Activated CD4-positive, alpha-beta T cell treated with anti-CD3 and anti-CD28 coated beads, Interleukin-2, amount 10 ng/mL, durations not matched to agents 24 days and 14 days (primary cell): ENCODE measurements around the gene EID3. TPM values are rescaled to one million over a fixed set of nuclear protein-coding genes. Genes with fewer than 3 reads are reported as not detected.
"Not testable (repeated sequence)": the region's sequence is repeated elsewhere in the genome, so short reads cannot be mapped to it uniquely, and the experiment has no call there.

Experiments used
- DNase-seq: peaks from one replicate; pipeline ENCODE4 v3.0.0; 2022
- H3K27ac Mint-ChIP-seq: one replicate; pipeline ENCODE4 v1.8.0; 2022; ENCODE audit warnings: mild to moderate bottlenecking, mixed read lengths
- H3K27me3 Mint-ChIP-seq: one replicate; pipeline ENCODE4 v1.8.0; 2022; ENCODE audit warnings: mixed read lengths
- H3K36me3 Mint-ChIP-seq: one replicate; pipeline ENCODE4 v1.8.0; 2022; ENCODE audit warnings: low read depth, mild to moderate bottlenecking, mixed read lengths
- H3K4me1 Mint-ChIP-seq: one replicate; pipeline ENCODE4 v1.8.0; 2021; ENCODE audit warnings: mixed read lengths
- H3K4me3 Mint-ChIP-seq: one replicate; pipeline ENCODE4 v1.8.0; 2022; ENCODE audit warnings: mild to moderate bottlenecking, moderate library complexity, mixed read lengths
- H3K9me3 Mint-ChIP-seq: one replicate; pipeline ENCODE4 v1.8.0; 2021; ENCODE audit warnings: mixed read lengths
- intact Hi-C: fragments of 100-400 bp; cut with micrococcal nuclease; formaldehyde crosslinking; loops from one replicate; pipeline ENCODE4 v1.15.1; 2023
- total RNA-seq: library from RNA; stranded (reverse); gene quantifications from 2 replicates; pipeline ENCODE4 v1.2.3, GENCODE V29; 2022

Gene EID3
- total RNA-seq, 1 donor from 2014 or later: 9.0 TPM

DNA sequence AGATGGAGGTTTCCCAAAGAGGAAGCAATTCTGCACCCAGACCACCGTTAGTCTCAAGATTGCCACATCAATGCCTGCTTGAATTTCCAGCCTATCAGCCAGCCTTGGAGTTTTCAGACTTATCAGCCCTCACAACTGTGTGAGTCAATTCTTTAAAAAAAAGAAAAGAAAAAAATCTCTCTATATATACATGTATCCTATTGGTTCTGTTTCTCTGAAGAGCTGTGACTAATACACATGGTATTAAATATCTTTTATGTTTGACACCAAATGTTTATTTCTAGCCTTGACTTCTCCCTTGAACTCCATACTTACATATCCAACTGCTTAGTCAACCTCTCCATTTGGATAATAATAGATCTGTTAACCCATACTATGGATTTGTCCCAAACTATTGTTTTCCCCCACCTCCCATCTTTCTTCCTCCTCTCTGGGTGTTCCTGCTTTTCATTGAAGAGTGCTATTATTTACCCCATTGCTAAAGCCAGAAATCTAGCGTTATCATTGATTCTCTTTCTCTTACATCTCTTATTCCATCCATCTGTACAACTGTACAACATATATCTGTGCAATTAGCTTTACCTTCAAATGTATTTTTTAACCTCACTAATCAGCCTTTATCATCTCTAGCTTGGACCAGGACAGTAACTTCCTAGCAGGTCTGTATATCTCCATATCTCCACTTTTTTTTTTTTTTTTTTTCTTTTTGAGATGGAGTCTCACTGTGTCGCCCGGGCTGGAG, 22.7 kb upstream of the EID3 start:
- no peak for DNase-seq
- H3K36me3 Mint-ChIP-seq: no peaks in the 10 kb centered on the region

GRCh38 chr12:104281636-104282035, 21.9 kb upstream of the EID3 start:
- intact Hi-C loops: no loop called here
- no peaks in the 10 kb centered on the region for H3K36me3 Mint-ChIP-seq
- H3K4me1 Mint-ChIP-seq: peaks cover 18% of the 10 kb centered on the region

More for the DNA sequence above, 22.7 kb upstream of the EID3 start:
- Mint-ChIP-seq H3K4me3 (no peak overlapping the region), H3K27ac (no peak overlapping the region), H3K4me1 (peaks cover 18% of the 10 kb centered on the region), H3K9me3 (no peaks in the 10 kb centered on the region), H3K27me3 (peaks cover 8% of the 10 kb centered on the region)
- intact Hi-C loops: no loop called here

GRCh38 chr12:104282109-104282508, 21.4 kb upstream of the EID3 start:
- no peak for DNase-seq
- Mint-ChIP-seq H3K9me3 (no peaks in the 10 kb centered on the region), H3K4me1 (peaks cover 19% of the 10 kb centered on the region), H3K27ac (no peak overlapping the region), H3K27me3 (peaks cover 8% of the 10 kb centered on the region), H3K36me3 (no peaks in the 10 kb centered on the region), H3K4me3 (no peak overlapping the region)
- intact Hi-C loops: no loop called here

More at GRCh38 chr12:104281636-104282035, 21.9 kb upstream of the EID3 start:
- H3K27ac Mint-ChIP-seq: no peak overlapping the region
- H3K4me3 Mint-ChIP-seq: no peak overlapping the region
- no peak for DNase-seq
- H3K9me3 Mint-ChIP-seq: no peaks in the 10 kb centered on the region
- H3K27me3 Mint-ChIP-seq: peaks cover 8% of the 10 kb centered on the region

- Mint-ChIP-seq H3K4me1 (peaks cover 27% of the 10 kb centered on the region), H3K36me3 (peaks cover 18% of the 10 kb centered on the region), H3K27ac (peak overlapping the region; percentile 98), H3K27me3 (peaks cover 5% of the 10 kb centered on the region), H3K4me3 (peak overlapping the region; percentile 96), H3K9me3 (no peaks in the 10 kb centered on the region)
- DNase-seq: peak; percentile 60
- intact Hi-C loops: loop anchor here (1.0 to 5.0 kb wide), 9 partner anchors 71 to 1045 kb away; partner anchors contain the start of genes C12orf75, CHST11, HCFC2 and NFYB
These were observed 17.6 kb upstream of the EID3 start for GRCh38 chr12:104285740-104286515.

GRCh38 chr12:104286516-104287482, 16.7 kb upstream of the EID3 start:
- H3K27me3 Mint-ChIP-seq: no peaks in the 10 kb centered on the region
- peaks cover 25% of the 10 kb centered on the region for H3K4me1 Mint-ChIP-seq
- peak overlapping the region; percentile 96 for H3K4me3 Mint-ChIP-seq
- intact Hi-C loops: loop anchor here (1.0 to 5.0 kb wide), 11 partner anchors 66 to 1044 kb away; partner anchors contain the start of genes C12orf75, CHST11, HCFC2 and NFYB
- peak; percentile 97 for DNase-seq
- H3K27ac Mint-ChIP-seq: peak overlapping the region; percentile 98
- H3K36me3 Mint-ChIP-seq: peaks cover 20% of the 10 kb centered on the region
- no peaks in the 10 kb centered on the region for H3K9me3 Mint-ChIP-seq

DNA sequence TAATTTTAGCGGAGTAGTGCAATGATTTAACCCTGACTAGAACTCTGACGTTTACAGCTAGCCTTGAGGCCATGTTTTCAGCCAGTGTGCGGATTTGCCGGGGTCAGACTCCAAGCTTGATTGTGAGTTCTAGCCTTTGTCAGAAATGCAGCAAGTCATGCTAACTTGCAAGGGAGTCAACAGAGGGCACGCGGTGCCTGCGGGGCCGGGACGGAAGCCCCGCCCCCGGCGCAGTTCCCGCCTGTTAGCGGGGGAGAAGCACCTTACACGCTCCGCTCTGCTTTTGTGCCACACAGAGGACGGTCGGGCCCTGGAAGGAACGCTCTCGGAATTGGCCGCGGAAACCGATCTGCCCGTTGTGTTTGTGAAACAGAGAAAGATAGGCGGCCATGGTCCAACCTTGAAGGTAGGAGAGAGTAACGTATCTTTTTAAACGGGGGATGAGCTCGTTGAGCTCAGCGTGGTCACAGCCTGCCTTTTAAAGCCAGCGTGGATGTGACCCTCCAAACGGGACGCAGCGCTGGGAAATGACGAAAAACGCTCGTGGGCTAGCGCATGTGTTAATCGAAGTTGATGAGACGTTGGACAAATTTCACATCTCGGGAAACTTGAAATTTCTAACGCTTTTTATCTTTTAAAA, 14.8 kb upstream of the EID3 start:
- H3K36me3 Mint-ChIP-seq: peaks cover 36% of the 10 kb centered on the region
- peaks cover 38% of the 10 kb centered on the region for H3K4me1 Mint-ChIP-seq
- peak; percentile 96 for DNase-seq
- H3K4me3 Mint-ChIP-seq: peak overlapping the region; percentile 96
- no peaks in the 10 kb centered on the region for H3K27me3 Mint-ChIP-seq
- no peaks in the 10 kb centered on the region for H3K9me3 Mint-ChIP-seq
- peak overlapping the region; percentile 98 for H3K27ac Mint-ChIP-seq
- intact Hi-C loops: loop anchor here (1.0 to 5.0 kb wide), 8 partner anchors 15 to 946 kb away; partner anchors contain the start of genes CHST11, EID3, HCFC2 and NT5DC3

GRCh38 chr12:104290320-104290719, 13.2 kb upstream of the EID3 start:
- no peak for DNase-seq
- Mint-ChIP-seq H3K27ac (no peak overlapping the region), H3K4me1 (peaks cover 41% of the 10 kb centered on the region), H3K36me3 (peaks cover 49% of the 10 kb centered on the region), H3K9me3 (no peaks in the 10 kb centered on the region), H3K27me3 (no peaks in the 10 kb centered on the region), H3K4me3 (no peak overlapping the region)
- intact Hi-C loops: no loop called here

GRCh38 chr12:104290855-104291254, 12.7 kb upstream of the EID3 start:
- H3K27me3 Mint-ChIP-seq: no peaks in the 10 kb centered on the region
- intact Hi-C loops: no loop called here
- H3K4me1 Mint-ChIP-seq: peaks cover 42% of the 10 kb centered on the region
- H3K9me3 Mint-ChIP-seq: no peaks in the 10 kb centered on the region
- peaks cover 53% of the 10 kb centered on the region for H3K36me3 Mint-ChIP-seq
- H3K4me3 Mint-ChIP-seq: no peak overlapping the region
- DNase-seq: no peak
- no peak overlapping the region for H3K27ac Mint-ChIP-seq

DNA sequence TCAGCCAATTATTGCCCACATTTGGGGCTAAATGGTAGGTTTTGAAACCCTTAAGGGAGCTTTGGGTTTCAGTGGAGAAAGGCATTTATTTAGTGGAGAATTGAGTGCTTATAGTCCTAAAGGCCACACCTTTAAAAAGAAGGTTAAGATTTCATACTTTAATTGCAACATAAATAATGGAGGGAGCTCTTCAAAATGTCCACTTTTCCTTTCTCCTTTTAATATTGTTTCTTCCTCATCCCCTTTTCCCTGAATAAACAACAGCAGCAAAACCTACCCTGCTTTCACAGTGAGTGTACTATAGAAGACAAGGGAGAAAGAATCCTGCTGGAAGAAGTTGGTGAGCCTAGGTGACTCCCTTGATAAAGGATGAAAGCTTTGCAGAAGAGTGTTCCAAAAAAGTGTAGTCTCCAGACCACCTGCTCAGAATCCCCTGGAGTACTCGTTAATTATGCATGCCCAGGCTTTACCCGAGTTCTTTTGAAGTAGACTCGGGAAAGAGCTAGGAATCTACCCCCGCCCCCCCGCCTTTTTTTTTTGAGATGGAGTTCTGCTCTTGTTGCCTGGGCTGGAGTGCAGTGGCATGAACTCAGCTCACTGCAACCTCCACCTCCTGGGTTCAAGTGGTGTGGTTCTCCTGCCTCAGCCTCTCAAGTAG, 11.5 kb upstream of the EID3 start:
- Mint-ChIP-seq H3K4me3 (no peak overlapping the region), H3K9me3 (no peaks in the 10 kb centered on the region), H3K4me1 (peaks cover 36% of the 10 kb centered on the region), H3K27me3 (no peaks in the 10 kb centered on the region), H3K27ac (no peak overlapping the region), H3K36me3 (peaks cover 57% of the 10 kb centered on the region)
- intact Hi-C loops: no loop called here
- DNase-seq: no peak

- H3K4me1 Mint-ChIP-seq: peaks cover 40% of the 10 kb centered on the region
- peaks cover 57% of the 10 kb centered on the region for H3K36me3 Mint-ChIP-seq
- DNase-seq: no peak
- intact Hi-C loops: no loop called here
- H3K27me3 Mint-ChIP-seq: no peaks in the 10 kb centered on the region
- H3K9me3 Mint-ChIP-seq: no peaks in the 10 kb centered on the region
- peak overlapping the region; percentile 25 for H3K27ac Mint-ChIP-seq
- no peak overlapping the region for H3K4me3 Mint-ChIP-seq
These were observed 10.4 kb upstream of the EID3 start for GRCh38 chr12:104292872-104293794.

DNA sequence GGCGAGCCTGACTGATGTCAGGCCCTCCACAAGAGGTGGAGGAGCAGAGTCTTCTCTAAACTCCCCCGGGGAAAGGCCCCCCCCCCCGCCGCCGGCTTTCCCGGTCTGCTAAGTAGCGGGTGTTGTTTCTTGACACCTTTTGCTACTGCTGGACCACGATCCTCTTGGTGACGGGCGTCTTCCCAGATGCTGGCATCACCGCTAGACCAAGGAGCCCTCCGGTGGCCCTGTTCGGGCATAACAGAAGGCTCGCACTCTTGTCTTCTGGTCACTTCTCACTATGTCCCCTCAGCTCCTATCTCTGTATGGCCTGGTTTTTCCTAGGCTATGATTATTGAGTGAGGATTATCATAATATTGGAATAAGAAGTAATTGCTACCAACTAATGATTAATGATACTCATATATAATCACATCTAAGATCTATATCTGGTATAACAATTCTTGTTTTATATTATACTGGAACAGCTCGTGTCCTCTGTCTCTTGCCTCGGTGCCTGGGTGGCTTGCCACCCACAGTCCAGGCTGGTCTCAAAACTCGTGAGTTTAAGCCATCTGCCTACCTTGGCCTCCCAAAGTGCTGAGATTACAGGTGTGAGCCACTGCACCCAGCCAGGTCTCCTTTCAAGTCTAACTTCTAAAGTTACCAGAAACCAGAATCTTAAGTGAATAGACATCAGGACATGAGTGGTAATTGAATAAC, 9.2 kb upstream of the EID3 start:
- H3K4me1 Mint-ChIP-seq: peaks cover 33% of the 10 kb centered on the region
- H3K4me3 Mint-ChIP-seq, H3K27ac Mint-ChIP-seq, H3K27me3 Mint-ChIP-seq, intact Hi-C loops, DNase-seq, H3K9me3 Mint-ChIP-seq: not testable (repeated sequence)
- H3K36me3 Mint-ChIP-seq: peaks cover 52% of the 10 kb centered on the region
